Trophoblast cell (in vitro differentiated cells and primary cell): ENCODE results near the gene NFE2L3.
A peak's percentile ranks its signal among the peaks of the same experiment; 100 is the strongest.

Experiments used
- DNase-seq, 2 donors: peaks; one replicate each; pipeline ENCODE4 v3.0.0-alpha.2; 2016
- H2AFZ ChIP-seq: 2 replicates; pipeline ENCODE4 v1.6.1; 2013; ENCODE audit warnings: low read length, moderate library complexity, mild to moderate bottlenecking; ENCODE audit not compliant: insufficient read depth, poor library complexity
- H2AK5ac ChIP-seq: 2 replicates; pipeline ENCODE4 v1.6.1; 2013; ENCODE audit warnings: mild to moderate bottlenecking, low read length
- H2BK120ac ChIP-seq: 2 replicates; pipeline ENCODE4 v1.6.1; 2013; ENCODE audit warnings: low read length, mild to moderate bottlenecking, moderate library complexity; ENCODE audit not compliant: insufficient read depth, poor library complexity
- H2BK12ac ChIP-seq: 2 replicates; pipeline ENCODE4 v1.6.1; 2013; ENCODE audit warnings: mild to moderate bottlenecking, low read length, moderate library complexity
- H2BK5ac ChIP-seq: 2 replicates; pipeline ENCODE4 v1.6.1; 2013; ENCODE audit warnings: low read length, low read depth, moderate library complexity, mild to moderate bottlenecking; ENCODE audit not compliant: poor library complexity
- H3K14ac ChIP-seq: 2 replicates; pipeline ENCODE4 v1.6.1; 2013; ENCODE audit warnings: mild to moderate bottlenecking, low read length
- H3K18ac ChIP-seq: 2 replicates; pipeline ENCODE4 v1.6.1; 2013; ENCODE audit warnings: mild to moderate bottlenecking, low read length
- H3K23ac ChIP-seq: 2 replicates; pipeline ENCODE4 v1.6.1; 2013; ENCODE audit warnings: low read length
- H3K27ac ChIP-seq: 2 replicates; pipeline ENCODE4 v1.5.1; 2013; ENCODE audit warnings: low read depth, mild to moderate bottlenecking, inconsistent platforms, low read length, moderate library complexity
- H3K27me3 ChIP-seq: 2 replicates; pipeline ENCODE4 v1.6.1; 2013; ENCODE audit warnings: inconsistent platforms, mild to moderate bottlenecking, low read length, moderate library complexity; ENCODE audit not compliant: insufficient read depth
- H3K36me3 ChIP-seq, 2 experiments: 1 replicate in 1 of 2; 2 replicates in 1 of 2; pipeline ENCODE4 v1.6.1; 2013; ENCODE audit warnings: low read length in 2 of 2, mild to moderate bottlenecking in 2 of 2, moderate library complexity in 1 of 2; ENCODE audit not compliant: insufficient read depth in 2 of 2, control insufficient read depth in 1 of 2
- H3K4ac ChIP-seq: 2 replicates; pipeline ENCODE4 v1.6.1; 2013; ENCODE audit warnings: low read depth, mild to moderate bottlenecking, low read length, moderate library complexity
- H3K4me1 ChIP-seq, 2 experiments: 1 replicate in 1 of 2; 2 replicates in 1 of 2; pipeline ENCODE4 v1.6.1; 2013; ENCODE audit warnings: low read length in 2 of 2, mild to moderate bottlenecking in 2 of 2, moderate library complexity in 1 of 2; ENCODE audit not compliant: insufficient read depth in 2 of 2, control insufficient read depth in 1 of 2
- H3K4me2 ChIP-seq: 2 replicates; pipeline ENCODE4 v1.6.1; 2013; ENCODE audit warnings: inconsistent platforms, mild to moderate bottlenecking, low read length, moderate library complexity
- H3K4me3 ChIP-seq: 2 replicates; pipeline ENCODE4 v1.5.1; 2013; ENCODE audit warnings: mild to moderate bottlenecking, low read depth, low read length, inconsistent platforms
- H3K79me1 ChIP-seq: one replicate; pipeline ENCODE4 v1.6.1; 2013; ENCODE audit warnings: low read length
- H3K79me2 ChIP-seq: 2 replicates; pipeline ENCODE4 v1.6.1; 2013; ENCODE audit warnings: low read length, mild to moderate bottlenecking; ENCODE audit not compliant: control insufficient read depth, insufficient read depth, poor library complexity
- H3K9ac ChIP-seq: 2 replicates; pipeline ENCODE4 v1.6.1; 2013; ENCODE audit warnings: mild to moderate bottlenecking, low read length
- H3K9me3 ChIP-seq: 2 replicates; pipeline ENCODE4 v1.6.1; 2013; ENCODE audit warnings: low read depth, mild to moderate bottlenecking, control low read depth, inconsistent platforms, low read length; ENCODE audit not compliant: insufficient read depth
- H4K12ac ChIP-seq: 2 replicates; pipeline ENCODE4 v1.6.1; 2013; ENCODE audit warnings: low read depth, mild to moderate bottlenecking, low read length, moderate library complexity
- H4K8ac ChIP-seq: 2 replicates; pipeline ENCODE4 v1.6.1; 2013; ENCODE audit warnings: low read depth, mild to moderate bottlenecking, low read length, moderate library complexity
- H4K91ac ChIP-seq: one replicate; pipeline ENCODE4 v1.6.1; 2013; ENCODE audit warnings: low read depth, mild to moderate bottlenecking, low read length, moderate library complexity
- WGBS: extraction: QIAGEN DNeasy Blood & Tissue Kit; methylation state at CpG from one replicate; pipeline ENCODE4 v1.1.7; 2013; ENCODE audit warnings: missing lambda C conversion rate; ENCODE audit not compliant: insufficient read length, insufficient coverage; ENCODE audit errors: extremely low coverage; 5-methylcytosine and 5-hydroxymethylcytosine counted together

Gene NFE2L3

GRCh38 chr7:26190417-26190869, 38.4 kb downstream of the NFE2L3 start:
- Histone ChIP-seq H3K27me3 (no peaks in the 10 kb centered on the region), H3K23ac (no peak overlapping the region), H4K8ac (no peak overlapping the region), H3K4me2 (no peak overlapping the region), H3K79me2 (peaks cover 4% of the 10 kb centered on the region), H3K27ac (no peak overlapping the region), H3K18ac (no peak overlapping the region), H2AK5ac (no peak overlapping the region), H4K91ac (no peak overlapping the region), H3K79me1 (no peaks in the 10 kb centered on the region), H2AFZ (no peak overlapping the region), H3K9ac (no peak overlapping the region), H2BK5ac (no peak overlapping the region), H2BK12ac (no peak overlapping the region), H3K36me3 (peaks cover 17 to 51% of the 10 kb centered on the region in 2 experiments), H3K4me1 (no peaks in the 10 kb centered on the region), H3K9me3 (no peaks in the 10 kb centered on the region), H3K14ac (no peak overlapping the region), H3K4me3 (no peak overlapping the region), H3K4ac (no peak overlapping the region), H2BK120ac (no peak overlapping the region), H4K12ac (no peak overlapping the region)
- peak in 1 of 2 donors; percentile 37 for DNase-seq
- no CpG with 5 or more reads among the region's 1 CpG for WGBS

DNA sequence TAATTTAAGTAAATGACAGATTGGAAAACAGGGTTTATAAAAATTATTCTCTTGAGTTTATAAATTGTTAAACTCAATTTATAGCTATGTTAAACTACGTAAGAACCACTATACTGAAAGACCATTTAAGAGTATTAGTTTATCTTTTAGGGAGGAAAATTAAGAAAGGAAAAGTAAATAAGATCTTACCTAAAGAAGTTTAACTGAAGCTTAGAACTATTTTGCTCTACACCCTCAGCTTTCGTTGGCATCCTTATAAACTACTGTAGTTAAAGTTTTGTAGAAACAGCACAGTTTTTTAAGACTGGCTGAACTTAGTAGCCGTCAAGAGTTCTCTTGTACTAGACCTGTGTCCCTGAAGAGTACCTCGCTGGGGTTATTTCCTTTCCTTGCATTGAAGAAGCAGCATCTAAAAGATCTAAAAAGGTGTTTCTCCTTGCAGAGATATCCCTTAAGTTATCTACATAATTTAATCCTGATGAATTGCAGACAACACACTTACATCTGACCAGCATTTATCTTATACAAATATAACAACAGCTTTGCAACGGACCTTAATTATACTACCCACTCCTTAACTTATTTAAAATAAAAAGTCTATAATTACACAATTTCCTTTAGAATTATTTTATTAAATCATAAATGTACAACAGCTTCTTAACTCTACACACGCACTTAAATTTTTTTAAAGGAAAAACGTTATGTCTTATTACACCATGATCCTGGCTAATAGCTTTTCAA, 39.4 kb downstream of the NFE2L3 start:
- no peak overlapping the region for H2BK12ac ChIP-seq

DNA sequence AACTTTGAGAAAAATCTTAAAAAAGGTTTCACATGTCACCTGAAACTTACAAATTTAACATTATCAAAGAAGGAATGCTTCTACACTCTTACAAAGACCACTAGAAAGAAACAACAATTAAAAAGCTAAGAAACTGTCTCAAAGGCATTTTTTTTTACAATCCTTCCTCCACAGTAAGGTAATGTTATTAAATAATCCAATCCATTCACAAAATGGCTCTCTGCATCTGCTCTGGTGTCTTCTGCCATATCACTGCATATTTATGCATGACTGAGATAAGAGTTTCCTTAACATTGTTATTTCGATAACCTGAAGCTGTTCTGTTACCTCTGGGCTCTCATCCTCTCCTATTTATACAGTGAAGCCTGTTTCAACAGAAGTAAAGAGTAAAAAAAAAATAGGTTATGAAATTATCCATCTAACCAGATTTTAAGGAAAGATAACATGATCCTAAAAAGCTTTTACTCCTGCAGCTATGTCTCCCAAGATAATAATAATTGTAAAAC, 40.0 kb downstream of the NFE2L3 start:
- H2AFZ ChIP-seq, result no peak overlapping the region

More for the DNA sequence above, 39.4 kb downstream of the NFE2L3 start:
- WGBS, result 100% methylated on average over 1 of the region's 7 CpGs
- no peak overlapping the region for H2BK120ac ChIP-seq
- DNase-seq, result no peak
- no peak overlapping the region for H3K9ac ChIP-seq
- H4K12ac ChIP-seq, result no peak overlapping the region
- H3K27me3 ChIP-seq, result no peaks in the 10 kb centered on the region
- no peak overlapping the region for H3K18ac ChIP-seq
- H3K4ac ChIP-seq, result no peak overlapping the region
- H3K4me2 ChIP-seq, result no peak overlapping the region
- H3K9me3 ChIP-seq, result no peaks in the 10 kb centered on the region
- no peak overlapping the region for H3K14ac ChIP-seq
- H3K4me1 ChIP-seq, result no peaks in the 10 kb centered on the region
- no peak overlapping the region for H3K27ac ChIP-seq
- no peaks in the 10 kb centered on the region for H3K79me1 ChIP-seq
- H3K4me3 ChIP-seq, result no peak overlapping the region
- H2AK5ac ChIP-seq, result no peak overlapping the region
- no peak overlapping the region for H2BK5ac ChIP-seq
- no peak overlapping the region for H3K23ac ChIP-seq
- no peak overlapping the region for H2AFZ ChIP-seq
- H3K36me3 ChIP-seq, result peaks cover 17 to 56% of the 10 kb centered on the region in 2 experiments
- H4K91ac ChIP-seq, result no peak overlapping the region
- H4K8ac ChIP-seq, result no peak overlapping the region
- H3K79me2 ChIP-seq, result peaks cover 4% of the 10 kb centered on the region

GRCh38 chr7:26192485-26193087, 40.6 kb downstream of the NFE2L3 start:
- H4K91ac ChIP-seq, result no peak overlapping the region
- H3K23ac ChIP-seq, result no peak overlapping the region
- H2BK12ac ChIP-seq, result no peak overlapping the region
- no peak overlapping the region for H2AK5ac ChIP-seq
- H3K9ac ChIP-seq, result no peak overlapping the region
- H2BK5ac ChIP-seq, result no peak overlapping the region
- H3K14ac ChIP-seq, result no peak overlapping the region
- no peak overlapping the region for H3K27ac ChIP-seq
- no peak overlapping the region for H3K4me3 ChIP-seq
- DNase-seq, result no peak
- H3K79me2 ChIP-seq, result peaks cover 6% of the 10 kb centered on the region
- H3K36me3 ChIP-seq, result peaks cover 15 to 58% of the 10 kb centered on the region in 2 experiments
- no peak overlapping the region for H3K4me2 ChIP-seq
- H3K18ac ChIP-seq, result no peak overlapping the region
- no peaks in the 10 kb centered on the region for H3K79me1 ChIP-seq
- WGBS, result no CpG with 5 or more reads among the region's 3 CpGs
- no peak overlapping the region for H4K12ac ChIP-seq
- H2BK120ac ChIP-seq, result no peak overlapping the region
- H4K8ac ChIP-seq, result no peak overlapping the region
- H2AFZ ChIP-seq, result no peak overlapping the region
- H3K4ac ChIP-seq, result no peak overlapping the region
- no peaks in the 10 kb centered on the region for H3K9me3 ChIP-seq
- no peaks in the 10 kb centered on the region for H3K27me3 ChIP-seq
- no peaks in the 10 kb centered on the region for H3K4me1 ChIP-seq

More for the DNA sequence above, 40.0 kb downstream of the NFE2L3 start:
- Histone ChIP-seq H4K8ac (no peak overlapping the region), H3K27ac (no peak overlapping the region), H3K4me1 (no peaks in the 10 kb centered on the region), H3K79me2 (peaks cover 4% of the 10 kb centered on the region), H2BK120ac (no peak overlapping the region), H3K14ac (no peak overlapping the region), H3K23ac (no peak overlapping the region), H3K27me3 (no peaks in the 10 kb centered on the region), H3K9ac (no peak overlapping the region), H2AK5ac (no peak overlapping the region), H3K4ac (no peak overlapping the region), H3K4me3 (no peak overlapping the region), H3K18ac (no peak overlapping the region), H3K4me2 (no peak overlapping the region), H2BK12ac (no peak overlapping the region), H3K79me1 (no peaks in the 10 kb centered on the region), H3K9me3 (no peaks in the 10 kb centered on the region), H3K36me3 (peaks cover 17 to 57% of the 10 kb centered on the region in 2 experiments), H4K91ac (no peak overlapping the region), H4K12ac (no peak overlapping the region), H2BK5ac (no peak overlapping the region)
- WGBS, result no CpG with 5 or more reads among the region's 1 CpG
- DNase-seq, result no peak
